Fibroblast of skin of abdomen (primary cell): ENCODE data around the gene SYT8.

Experiments
- DNase-seq: peaks from one replicate; pipeline ENCODE4 v3.0.0-alpha.2; 2013

Gene SYT8

DNA sequence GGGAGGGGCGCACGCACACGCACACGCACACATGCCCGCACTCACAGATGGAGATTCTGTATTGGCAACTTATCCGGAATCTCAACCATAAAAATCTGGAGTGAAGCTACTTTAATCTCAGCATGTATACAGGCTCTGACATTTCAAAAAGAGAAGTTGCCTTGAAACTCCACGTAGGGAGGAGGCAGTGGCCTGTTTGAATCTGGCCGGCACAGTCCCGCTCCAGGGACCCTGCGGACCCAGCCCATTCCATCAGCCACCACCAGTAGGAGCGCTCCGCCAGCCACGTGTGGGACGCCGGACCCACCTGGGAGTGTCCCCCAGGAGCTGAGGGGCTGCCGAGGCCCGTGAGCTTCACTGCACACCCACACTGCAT is 1.9 kb upstream of the SYT8 start:
- no peak for DNase-seq

DNA sequence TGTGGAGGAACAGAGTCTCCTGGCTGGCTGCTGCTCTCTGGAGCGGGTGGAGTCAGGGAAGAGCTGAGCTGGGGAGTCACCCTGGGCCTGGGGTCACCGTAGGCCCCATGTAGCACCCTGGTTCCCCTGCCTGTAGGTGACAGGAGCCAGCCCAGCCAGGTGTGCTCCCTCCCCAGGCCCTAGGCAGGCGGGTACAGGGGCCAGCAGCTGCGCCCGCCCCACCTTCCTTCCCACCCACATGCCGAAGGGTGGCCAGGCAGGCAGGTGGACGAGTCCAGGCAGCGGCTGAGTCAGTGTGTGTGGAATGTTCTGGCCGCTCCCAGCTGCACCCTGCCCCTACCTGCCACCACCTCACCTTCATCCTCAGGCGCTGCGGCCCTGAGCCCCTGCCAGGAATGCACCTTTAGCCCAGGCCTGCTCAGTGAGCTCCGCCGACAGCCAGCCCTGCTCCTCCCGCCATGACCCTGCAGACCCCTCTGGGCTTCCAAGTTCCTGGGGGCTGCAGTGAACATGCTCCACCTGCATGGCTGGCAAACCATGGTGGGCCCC is 654 bp upstream of the SYT8 start:
- no peak for DNase-seq

DNA sequence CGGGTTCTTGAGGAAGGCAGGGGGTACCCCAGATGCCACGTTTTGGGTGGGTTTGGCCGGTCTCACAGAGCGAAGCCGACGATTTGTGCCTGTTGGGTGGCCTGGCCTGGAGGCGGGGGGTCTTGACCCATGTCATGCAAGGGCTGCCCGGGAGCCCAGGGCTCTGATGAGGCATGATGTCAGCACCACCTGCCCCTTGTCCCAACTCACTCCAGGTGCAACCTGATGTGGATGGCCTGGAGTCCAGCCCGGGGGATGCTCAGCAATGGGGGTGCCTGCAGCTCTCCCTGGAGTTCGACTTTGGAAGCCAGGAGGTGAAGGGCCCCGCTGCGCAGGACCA is 851 bp downstream of the SYT8 start:
- DNase-seq = no peak

DNA sequence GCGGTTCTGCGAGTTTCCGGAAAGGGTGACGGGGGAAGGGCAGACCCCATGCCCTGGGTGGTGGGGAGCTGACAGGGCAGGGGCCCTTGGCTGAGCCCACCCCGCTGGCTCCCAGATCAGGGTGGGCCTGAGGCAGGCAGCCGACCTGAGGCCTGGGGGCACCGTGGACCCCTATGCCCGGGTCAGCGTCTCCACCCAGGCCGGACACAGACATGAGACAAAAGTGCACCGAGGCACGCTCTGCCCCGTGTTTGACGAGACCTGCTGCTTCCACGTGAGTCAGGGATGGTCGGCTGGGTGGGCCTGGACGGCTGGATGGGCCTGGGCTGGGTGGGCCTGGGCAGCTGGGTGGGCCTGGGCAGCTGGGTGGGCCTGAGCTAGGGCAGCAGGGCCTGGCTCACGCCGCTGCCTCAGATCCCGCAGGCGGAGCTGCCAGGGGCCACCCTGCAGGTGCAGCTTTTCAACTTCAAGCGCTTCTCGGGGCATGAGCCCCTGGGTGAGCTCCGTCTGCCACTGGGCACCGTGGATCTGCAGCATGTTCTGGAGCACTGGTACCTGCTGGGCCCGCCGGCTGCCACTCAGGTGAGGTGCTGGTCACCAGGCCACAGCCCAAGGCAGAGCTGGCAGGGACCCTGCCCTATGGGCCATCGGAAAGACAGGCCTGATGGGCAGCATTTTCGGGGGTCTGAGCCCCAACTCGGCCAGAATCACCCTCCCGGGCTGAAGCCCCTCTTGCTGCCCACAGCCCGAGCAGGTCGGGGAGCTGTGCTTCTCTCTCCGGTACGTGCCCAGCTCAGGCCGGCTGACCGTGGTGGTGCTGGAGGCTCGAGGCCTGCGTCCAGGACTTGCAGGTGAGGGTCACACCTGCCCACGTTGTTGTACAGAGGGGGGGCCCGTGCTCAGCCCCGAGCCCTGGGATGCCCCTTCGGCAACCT is 1.5 kb downstream of the SYT8 start:
- no peak for DNase-seq

DNA sequence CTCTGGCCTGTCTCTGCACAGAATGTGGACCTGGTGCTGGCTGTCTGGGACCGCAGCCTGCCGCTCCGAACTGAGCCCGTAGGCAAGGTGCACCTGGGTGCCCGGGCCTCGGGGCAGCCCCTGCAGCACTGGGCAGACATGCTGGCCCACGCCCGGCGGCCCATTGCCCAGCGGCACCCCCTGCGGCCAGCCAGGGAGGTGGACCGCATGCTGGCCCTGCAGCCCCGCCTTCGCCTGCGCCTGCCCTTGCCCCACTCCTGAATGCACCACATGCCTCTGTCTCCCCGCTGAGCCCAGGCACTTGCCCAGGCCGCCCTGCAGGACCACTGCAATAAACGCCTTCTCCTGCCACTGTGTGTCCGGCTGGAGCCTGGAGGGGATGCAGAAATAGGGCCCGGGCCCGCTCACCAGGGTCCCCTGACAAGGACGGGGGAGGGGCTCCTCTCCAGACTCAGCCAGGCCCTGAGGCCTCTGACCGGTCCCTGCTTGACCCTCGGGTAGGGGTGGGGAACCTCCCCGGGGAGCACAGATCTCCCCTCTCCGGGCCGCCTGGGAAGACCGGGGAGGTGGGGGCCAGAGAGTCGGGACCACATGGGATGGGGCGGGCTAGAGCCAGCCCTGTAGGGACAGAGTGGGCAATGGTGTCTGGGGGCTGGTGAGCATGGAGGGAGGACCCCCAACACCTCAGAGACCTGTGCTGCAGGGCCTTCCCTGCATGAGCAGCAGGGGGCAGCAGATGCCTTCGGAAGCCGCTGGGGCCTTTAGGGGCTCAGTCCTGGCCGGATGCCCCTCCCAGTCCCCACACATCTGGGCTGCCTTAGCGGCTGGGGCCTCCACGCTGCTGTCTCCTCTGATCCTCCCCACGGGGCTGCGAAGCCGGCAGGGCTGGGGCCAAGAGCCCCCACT is 2.6 kb downstream of the SYT8 start:
- DNase-seq = peak; percentile 51

DNA sequence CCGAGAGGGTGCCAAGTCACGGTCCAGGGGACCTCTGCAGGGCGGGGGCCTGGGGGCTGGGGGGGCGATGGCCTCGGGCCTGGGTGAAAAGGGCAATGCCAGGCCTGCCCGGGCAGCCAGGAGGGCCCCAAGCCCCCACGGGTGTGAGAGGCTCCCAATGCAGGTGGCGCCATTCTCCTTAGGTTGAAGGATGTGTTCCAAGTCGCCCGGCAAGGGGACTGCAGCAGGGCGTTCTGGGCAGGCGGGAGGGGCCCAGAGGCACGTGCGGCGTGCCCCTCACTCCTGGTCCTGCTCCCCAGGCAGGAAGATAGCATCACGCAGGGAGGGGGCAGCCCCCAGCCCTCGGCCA is 3.3 kb downstream of the SYT8 start:
- no peak for DNase-seq

DNA sequence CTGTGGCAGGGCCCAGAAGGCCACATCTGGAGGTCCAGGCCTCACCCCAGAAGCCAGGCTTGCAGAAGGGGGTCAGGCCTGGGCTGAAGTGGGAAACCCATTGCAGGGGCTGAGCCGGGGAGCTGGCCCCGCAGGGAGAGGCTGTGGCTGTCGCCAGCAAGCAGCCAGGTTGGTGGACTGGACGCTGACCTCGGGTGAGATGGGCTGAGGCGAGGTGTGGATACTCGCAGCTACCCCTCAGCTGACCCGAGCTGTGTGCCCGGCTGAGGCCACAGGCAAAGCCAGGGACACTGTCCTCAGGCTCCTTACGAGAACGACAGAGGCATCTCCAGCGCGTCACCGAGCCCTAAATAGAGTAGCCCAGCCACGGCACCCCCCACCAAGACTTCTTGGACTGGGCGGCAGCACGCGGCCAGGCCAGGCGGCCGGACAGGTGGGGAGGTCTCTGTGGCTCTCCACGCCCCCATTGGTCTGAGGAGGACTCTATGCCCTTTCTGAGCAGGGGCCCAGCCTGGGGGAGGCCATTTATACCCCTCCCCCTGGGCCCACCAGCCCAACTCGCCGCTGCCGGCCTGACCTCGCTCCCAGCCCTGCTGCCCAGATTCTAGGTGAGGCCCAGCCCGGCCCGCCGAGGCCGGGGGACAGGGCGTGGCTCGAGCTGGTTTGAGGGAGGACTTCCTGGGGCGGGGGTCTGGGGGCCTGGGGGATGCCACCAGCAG is 3.8 kb downstream of the SYT8 start, which contains the start of gene TNNI2:
Gene TNNI2 (plus strand): TSS at position 556 of the 719 bp plus-strand sequence. CDS start 716 bp downstream, outside the sequence.
- DNase-seq = no peak

DNA sequence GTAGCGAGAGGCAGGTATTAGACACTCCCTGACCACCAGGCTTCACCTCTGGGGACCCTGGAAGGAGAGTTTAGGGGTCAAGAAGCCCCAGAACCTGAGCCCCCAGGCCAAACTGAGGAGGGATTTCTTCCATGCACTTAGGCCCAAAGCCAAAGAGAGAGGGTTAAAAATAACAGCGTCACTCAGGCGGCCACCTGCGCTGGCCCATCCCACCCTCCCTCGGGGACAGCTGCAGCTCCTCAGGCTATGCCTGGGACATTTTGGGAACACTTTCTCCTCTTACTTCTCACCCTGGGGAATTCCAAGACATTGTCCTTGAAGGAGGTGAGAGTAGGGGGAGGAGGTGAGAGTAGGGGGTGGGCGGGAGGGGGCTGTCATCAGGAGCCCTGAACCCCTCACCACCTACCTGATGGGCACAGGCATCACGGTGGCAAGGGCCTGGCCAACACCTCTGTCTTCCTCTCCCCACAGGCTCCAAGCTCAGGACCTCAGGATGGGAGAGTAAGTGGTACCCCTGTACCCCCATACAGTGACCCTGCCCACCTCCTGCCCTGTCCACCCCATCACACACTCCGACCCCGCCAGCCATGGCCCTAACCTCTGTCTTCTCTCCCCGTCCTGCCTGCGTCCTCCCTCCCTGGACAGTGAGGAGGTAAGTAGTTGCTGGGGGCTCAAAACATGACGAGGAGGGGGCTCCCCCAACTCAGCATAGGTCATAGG is 4.6 kb downstream of the SYT8 start:
- DNase-seq = no peak

DNA sequence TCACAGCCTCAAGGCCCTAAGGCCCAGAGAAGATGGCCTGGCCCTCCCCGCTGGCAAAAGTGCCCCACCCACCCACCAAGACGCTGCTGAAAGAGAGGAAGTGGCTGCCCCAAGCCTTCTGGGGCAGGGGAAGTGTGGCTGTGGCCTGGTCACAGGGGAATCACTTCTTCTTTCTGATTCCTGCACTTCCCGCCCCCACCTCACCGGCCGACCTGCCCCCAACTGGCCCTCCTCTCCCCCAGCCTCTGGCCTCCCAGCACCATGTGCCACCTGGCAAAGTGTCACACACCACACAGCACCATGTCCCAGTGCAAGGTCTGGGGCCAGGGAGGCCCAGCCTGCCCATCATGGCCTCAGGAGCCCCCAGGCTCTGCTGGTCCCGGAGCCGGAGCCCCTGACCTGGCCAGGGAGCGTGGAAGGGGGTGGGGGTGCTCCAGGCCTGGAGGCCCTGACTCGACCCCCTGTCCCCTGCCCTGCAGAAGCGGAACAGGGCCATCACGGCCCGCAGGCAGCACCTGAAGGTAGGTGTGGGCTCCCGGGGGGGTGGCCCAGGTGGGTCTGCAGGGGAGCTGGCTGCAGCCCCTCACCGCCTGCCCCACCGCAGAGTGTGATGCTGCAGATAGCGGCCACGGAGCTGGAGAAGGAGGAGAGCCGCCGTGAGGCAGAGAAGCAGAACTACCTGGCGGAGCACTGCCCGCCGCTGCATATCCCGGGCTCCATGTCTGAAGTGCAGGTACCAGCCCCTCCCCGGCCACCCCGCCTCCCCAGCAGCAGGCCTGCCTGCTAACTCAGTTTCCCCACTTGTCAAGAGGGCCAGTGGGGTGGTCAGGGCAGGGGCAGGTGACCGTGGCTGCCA is 5.4 kb downstream of the SYT8 start:
- no peak for DNase-seq

DNA sequence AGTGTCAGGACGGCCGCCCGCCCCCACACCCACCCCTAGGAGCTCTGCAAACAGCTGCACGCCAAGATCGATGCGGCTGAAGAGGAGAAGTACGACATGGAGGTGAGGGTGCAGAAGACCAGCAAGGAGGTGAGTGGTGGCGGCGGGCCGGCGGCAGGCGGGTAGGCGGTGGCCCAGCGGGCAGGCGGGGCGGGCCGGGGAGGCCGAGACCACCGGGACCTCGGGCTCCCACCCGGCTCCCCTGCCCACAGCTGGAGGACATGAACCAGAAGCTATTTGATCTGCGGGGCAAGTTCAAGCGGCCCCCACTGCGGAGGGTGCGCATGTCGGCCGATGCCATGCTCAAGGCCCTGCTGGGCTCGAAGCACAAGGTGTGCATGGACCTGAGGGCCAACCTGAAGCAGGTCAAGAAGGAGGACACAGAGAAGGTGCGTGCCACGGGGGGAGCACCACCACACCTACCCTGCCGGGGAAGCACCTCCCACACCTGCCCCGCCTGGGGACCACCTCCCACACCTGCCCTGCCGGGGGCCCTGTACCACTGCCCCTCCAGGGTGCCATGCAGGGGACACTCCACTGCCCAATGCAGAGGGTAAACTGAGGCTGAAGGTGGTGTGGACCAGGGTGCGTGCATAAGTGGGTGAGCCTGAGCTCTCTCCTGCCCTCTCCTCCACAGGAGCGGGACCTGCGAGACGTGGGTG is 6.1 kb downstream of the SYT8 start:
- DNase-seq = no peak

DNA sequence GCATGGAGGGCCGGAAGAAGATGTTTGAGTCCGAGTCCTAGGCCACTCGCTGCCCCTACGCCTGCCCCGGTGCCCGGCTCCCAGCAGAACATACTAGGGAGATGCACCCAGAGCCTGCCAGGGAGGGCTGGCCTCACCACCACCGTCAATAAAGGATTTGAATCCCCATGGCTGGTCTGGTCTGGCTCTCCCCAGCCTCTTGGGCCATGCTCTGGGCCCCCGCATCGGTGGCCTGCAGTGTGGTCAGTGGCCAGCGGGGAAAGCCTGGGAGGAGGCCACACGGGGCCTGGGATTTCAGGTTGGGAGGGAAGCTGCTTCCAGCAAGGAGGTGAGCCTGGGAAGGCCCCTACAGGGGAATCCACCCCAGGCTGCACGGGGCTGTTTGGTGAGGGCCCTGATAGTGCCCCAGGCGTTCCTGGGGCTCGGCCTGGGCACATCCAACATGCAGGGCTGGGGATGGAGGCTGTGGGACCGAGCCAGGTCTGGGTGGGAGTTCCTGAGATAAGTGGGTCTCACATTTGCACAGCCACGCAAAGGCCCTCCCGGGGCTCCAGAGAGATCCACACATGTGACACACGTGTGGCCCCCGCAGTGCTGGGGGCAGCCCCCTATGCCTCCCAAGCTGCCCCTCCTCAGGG is 6.8 kb downstream of the SYT8 start:
- DNase-seq = no peak

DNA sequence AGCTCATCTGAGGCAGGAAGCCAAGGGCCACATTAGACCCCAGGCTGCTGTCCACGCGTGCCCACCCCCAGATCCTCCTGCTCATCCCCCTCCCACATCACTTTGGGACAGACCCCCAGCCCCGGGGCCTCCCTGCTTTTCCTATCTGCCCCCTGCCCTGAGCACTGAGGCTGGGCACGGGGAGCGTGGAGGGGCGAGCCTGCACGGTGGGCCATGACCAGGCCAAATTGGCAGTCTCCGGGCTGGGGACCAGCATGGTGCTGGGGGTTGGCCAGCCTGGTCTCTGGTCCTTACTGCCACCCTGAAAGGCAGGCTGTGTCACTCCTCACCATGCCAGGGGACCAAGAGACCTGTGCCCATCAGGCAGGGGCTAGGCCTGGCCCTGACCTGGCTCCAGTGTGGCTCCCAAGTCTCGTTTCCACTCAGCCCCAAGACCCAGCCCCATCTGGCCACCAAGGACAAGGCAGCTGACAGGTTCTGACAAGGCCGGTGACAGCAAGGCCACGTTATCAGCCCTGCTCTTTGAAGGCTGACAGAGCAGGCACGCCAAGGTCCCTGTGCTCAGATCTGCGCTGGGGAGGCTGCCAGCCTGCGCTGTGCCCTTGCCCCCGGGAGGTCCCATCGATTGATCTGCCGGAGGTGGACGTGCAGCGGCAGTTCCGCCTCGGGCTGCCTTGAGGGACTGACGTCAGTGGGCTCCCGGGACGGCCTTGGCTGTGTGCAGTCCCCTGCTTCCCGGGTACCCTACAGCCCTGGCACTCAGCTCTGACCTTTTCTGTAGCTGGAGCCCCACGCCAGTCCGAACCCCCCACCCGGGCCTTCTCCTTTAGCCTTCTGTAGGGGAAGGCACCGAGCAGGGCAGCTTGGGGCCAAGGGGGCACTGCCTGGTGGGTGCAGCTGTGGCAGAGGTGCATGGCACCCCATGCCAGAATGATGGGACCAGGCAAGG is 7.6 kb downstream of the SYT8 start:
- no peak for DNase-seq

DNA sequence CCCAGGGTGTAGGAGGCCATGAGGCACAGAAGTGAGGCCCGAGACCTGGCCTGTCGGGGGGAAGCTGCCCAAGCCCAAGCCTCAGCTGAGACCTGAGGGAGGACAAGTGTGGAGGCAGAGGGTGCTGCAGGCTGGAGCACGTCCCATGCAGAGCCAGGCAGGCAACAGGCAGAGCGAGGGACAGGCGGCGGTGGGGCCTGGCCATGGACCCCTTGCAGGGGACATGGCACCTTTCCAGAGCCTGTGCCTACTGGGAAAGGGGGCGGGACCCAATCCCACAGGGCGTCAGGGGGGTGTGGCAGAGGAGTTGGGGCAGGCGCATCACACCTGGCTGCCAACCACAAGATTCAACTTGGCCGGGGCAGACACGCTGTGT is 8.3 kb downstream of the SYT8 start:
- DNase-seq = no peak

DNA sequence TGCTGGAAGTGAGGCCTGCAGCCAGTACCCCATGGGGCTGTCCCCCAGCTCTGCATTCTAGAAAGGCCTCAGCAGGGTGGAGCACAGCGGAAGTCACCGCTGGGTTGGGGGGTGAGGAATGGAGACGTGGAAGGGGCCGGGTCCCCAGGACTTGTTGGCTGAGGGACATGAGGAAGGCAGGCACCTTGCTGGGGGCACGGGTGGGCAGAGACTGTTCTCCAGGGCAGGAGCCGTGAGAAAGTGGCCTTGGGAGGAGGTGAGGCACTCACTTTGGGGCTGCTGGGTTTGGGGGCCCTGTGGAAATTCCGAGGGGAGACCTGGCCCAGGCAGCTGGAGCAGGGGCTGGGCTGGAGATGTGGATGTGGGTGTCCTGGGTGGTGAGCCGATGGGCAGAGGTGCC is 9.0 kb downstream of the SYT8 start:
- DNase-seq = no peak

DNA sequence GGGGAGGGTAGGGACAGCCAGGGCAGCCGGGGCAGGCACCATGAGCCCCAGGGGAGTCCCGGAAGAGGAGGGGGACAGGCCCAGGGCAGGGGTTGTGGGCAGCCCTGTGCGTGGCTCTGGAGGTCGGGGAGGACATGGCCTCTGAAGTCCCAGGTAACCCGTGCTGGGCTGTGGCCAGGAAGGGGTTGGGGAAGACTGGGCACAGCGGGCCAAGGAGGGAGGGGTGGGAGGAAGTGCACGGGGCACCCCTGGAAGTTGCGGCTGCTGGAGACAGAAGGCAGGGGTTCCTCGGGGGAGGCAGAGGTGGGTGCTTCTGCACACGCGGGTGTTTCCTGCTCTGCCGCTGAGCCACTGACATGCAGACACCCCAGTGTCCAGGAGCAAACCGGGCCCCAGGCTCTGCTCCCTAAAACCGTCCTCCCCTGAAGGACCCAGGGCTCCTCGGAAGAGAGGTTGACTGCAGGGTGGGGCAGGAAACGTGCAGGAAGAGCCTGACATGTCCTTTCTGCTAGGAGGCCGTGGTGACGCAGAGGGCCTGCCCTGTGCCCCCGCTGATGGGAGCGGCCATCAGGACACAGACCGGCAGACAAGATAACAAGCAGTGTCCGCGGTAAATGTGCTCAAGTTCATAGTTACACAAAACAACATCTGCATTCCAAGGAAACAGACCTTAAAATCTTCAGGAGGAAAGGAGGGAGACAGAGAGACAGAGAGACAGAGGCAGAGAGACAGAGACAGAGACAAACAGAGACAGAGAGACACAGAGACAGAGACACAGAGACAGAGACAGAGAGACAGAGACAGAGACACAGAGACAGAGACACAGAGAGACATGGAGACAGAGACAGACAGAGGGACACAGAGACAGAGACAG is 9.7 kb downstream of the SYT8 start:
- no peak for DNase-seq

DNA sequence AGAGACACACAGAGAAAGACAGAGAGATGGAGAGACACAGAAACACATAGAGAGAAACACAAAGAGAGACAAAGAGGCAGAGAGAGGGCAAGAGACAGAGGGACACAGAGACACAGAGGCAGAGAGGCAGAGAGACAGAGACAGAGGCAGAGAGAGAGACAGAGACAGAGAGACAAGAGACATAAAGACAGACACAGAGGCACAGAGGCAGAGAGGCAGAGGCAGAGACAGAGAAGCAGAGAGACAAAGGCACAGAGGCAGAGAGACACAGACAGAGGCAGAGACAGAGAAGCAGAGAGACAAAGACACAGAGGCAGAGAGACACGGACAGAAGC is 10.3 kb downstream of the SYT8 start:
- DNase-seq = no peak

DNA sequence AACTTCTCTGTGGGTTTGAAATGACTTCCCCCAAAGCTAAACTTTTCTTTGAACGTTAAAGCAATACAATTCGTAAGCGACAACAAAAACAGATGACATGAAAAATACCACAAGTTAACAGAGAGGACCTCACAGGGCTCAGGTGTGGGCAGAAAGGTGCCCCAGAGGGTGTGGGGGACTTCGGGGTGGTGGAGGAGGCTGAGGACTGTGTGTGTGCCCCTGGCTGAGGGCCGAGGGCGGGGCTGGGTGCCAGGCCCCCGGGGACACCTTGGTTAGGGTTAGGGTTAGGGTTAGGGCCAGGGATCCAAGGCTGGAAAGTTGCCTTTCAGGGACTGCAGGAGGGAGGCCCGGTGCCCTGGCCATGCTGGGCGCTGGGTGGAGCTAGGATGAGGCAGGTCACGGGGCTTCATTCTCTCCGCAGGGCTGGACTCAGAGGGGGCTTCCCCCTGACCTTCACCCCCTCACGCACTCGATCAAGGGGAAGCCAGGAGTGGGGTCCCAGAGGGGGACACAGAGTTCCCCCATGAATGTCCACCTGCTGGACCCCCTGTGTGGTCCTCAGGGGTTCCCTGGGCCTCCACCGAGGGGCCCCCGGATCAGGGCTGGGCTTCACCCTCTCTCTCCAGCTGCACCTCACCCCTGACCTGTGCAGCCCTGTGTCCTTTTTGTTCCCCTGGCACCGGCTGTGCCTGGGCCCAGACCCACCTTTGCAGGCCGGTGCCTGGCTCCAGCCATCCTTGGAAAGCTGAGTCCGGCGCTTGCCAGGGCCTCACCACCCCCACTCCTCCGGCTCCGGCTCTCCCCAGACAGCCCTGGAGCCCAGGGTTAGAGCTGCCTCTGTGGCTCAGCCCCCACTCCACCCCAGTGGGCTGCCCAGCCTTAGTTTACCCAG is 11.0 kb downstream of the SYT8 start:
- DNase-seq = no peak
